DOHH2 (cell line): ENCODE measurements around the gene MAST2.

ENCODE experiments used
- H3F3A ChIP-seq: fragments of 200-600 bp; sonication (generic), shearing (Covaris generic); 2 replicates; pipeline ENCODE4 v1.6.0; 2016; ENCODE audit warnings: antibody characterized with exemption, mild to moderate bottlenecking; ENCODE audit not compliant: control insufficient read depth, insufficient read depth
- H3K27ac ChIP-seq: fragments of 200-600 bp; sonication (generic); 2 replicates; pipeline ENCODE4 v1.5.1; 2014; ENCODE audit warnings: low read depth, mild to moderate bottlenecking, low read length, moderate library complexity
- H3K27me3 ChIP-seq: fragments of 200-600 bp; sonication (generic); 2 replicates; pipeline ENCODE4 v1.6.1; 2014; ENCODE audit warnings: mild to moderate bottlenecking, low read length, mixed read lengths; ENCODE audit not compliant: control insufficient read depth
- H3K36me3 ChIP-seq: fragments of 200-600 bp; sonication (generic); 2 replicates; pipeline ENCODE4 v1.6.1; 2014; ENCODE audit warnings: mild to moderate bottlenecking, low read length, moderate library complexity, mixed read lengths; ENCODE audit not compliant: control insufficient read depth
- H3K4me1 ChIP-seq: fragments of 200-600 bp; sonication (generic); 2 replicates; pipeline ENCODE4 v1.6.1; 2014; ENCODE audit warnings: mild to moderate bottlenecking, low read length, mixed read lengths; ENCODE audit not compliant: control insufficient read depth
- H3K4me2 ChIP-seq: fragments of 200-600 bp; sonication (generic); 2 replicates; pipeline ENCODE4 v1.6.0; 2014; ENCODE audit warnings: mild to moderate bottlenecking, low read length, moderate library complexity
- H3K4me3 ChIP-seq: fragments of 200-600 bp; sonication (generic); 2 replicates; pipeline ENCODE4 v1.5.1; 2014; ENCODE audit warnings: mild to moderate bottlenecking, low read length, mixed read lengths
- H3K79me2 ChIP-seq: fragments of 200-600 bp; sonication (generic); 2 replicates; pipeline ENCODE4 v1.6.1; 2014; ENCODE audit warnings: mild to moderate bottlenecking, low read length, mixed read lengths; ENCODE audit not compliant: control insufficient read depth
- H3K9me2 ChIP-seq: fragments of 200-600 bp; sonication (generic); replicated peaks from 2 replicates; pipeline ENCODE4 v1.6.1; 2014; ENCODE audit warnings: mild to moderate bottlenecking, low read length, mixed read lengths; ENCODE audit not compliant: control insufficient read depth
- H3K9me3 ChIP-seq: fragments of 200-600 bp; sonication (generic); 2 replicates; pipeline ENCODE4 v1.6.1; 2014; ENCODE audit warnings: antibody characterized with exemption, low read length, mixed read lengths; ENCODE audit not compliant: control insufficient read depth, insufficient read depth
- H4K20me1 ChIP-seq: fragments of 200-600 bp; sonication (generic); 2 replicates; pipeline ENCODE4 v1.6.0; 2014; ENCODE audit warnings: low read depth, mild to moderate bottlenecking, antibody characterized with exemption, low read length, moderate library complexity; ENCODE audit not compliant: control insufficient read depth, insufficient read depth
- EZH2phosphoT487 ChIP-seq: fragments of 200-600 bp; sonication (generic); IDR thresholded peaks from 2 replicates; pipeline ENCODE4 v1.6.1; 2017; ENCODE audit warnings: borderline replicate concordance, mild to moderate bottlenecking, antibody characterized with exemption, low read length, moderate library complexity, mixed read lengths
- TF ChIP-seq, protein P1 (sequence below): fragments of 200-600 bp; sonication (generic); IDR thresholded peaks from one replicate; pipeline ENCODE4 v1.5.1; 2014; ENCODE audit warnings: antibody characterized with exemption, mild to moderate bottlenecking, low read depth, low read length; ENCODE audit not compliant: poor library complexity, severe bottlenecking

Gene MAST2

GRCh38 chr1:45765999-45766792, 37.2 kb upstream of the MAST2 start:
- H3K36me3 ChIP-seq, result no peaks in the 10 kb centered on the region
- no peak overlapping the region for H3K4me3 ChIP-seq
- TF ChIP-seq EZH2phosphoT487, result no peak
- TF ChIP-seq, protein P1, sequence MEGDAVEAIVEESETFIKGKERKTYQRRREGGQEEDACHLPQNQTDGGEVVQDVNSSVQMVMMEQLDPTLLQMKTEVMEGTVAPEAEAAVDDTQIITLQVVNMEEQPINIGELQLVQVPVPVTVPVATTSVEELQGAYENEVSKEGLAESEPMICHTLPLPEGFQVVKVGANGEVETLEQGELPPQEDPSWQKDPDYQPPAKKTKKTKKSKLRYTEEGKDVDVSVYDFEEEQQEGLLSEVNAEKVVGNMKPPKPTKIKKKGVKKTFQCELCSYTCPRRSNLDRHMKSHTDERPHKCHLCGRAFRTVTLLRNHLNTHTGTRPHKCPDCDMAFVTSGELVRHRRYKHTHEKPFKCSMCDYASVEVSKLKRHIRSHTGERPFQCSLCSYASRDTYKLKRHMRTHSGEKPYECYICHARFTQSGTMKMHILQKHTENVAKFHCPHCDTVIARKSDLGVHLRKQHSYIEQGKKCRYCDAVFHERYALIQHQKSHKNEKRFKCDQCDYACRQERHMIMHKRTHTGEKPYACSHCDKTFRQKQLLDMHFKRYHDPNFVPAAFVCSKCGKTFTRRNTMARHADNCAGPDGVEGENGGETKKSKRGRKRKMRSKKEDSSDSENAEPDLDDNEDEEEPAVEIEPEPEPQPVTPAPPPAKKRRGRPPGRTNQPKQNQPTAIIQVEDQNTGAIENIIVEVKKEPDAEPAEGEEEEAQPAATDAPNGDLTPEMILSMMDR, result no peak
- H3F3A ChIP-seq, result no peaks in the 10 kb centered on the region
- H3K9me3 ChIP-seq, result peaks cover 5% of the 10 kb centered on the region; the same call in 1 of the 2 replicates
- no peak overlapping the region for H3K4me2 ChIP-seq
- peaks cover 16% of the 10 kb centered on the region for H3K4me1 ChIP-seq
- no peaks in the 10 kb centered on the region for H3K9me2 ChIP-seq
- H4K20me1 ChIP-seq, result no peaks in the 10 kb centered on the region
- H3K27ac ChIP-seq, result no peak overlapping the region
- no peaks in the 10 kb centered on the region for H3K79me2 ChIP-seq
- no peaks in the 10 kb centered on the region for H3K27me3 ChIP-seq

DNA sequence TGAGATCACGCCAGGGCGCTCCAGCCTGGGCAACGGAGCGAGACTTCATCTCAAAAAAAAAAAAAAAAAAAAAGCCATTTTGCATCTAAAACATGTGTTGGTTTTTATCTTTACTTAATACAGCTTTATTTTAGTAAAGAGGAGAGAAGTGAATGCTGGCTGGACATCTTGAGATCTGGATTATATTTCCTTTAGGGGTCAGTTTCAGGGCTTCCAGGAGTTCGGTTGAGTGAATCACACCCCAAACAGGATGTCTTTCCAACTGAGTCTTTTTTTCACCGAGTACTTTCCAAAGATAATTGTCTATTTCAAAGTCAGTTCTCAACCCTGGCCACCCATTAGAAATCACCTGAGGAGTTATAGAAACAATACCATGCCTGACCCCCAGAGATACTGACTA, 36.4 kb upstream of the MAST2 start:
- H3K36me3 ChIP-seq, result no peaks in the 10 kb centered on the region
- H3K9me3 ChIP-seq, result peaks cover 2% of the 10 kb centered on the region; the same call in 1 of the 2 replicates
- TF ChIP-seq, protein P1, result no peak
- no peak for TF ChIP-seq EZH2phosphoT487
- H3K4me3 ChIP-seq, result no peak overlapping the region; the same call in 1 of the 2 replicates
- peak overlapping the region; percentile 47 for H3K4me2 ChIP-seq
- H3F3A ChIP-seq, result no peaks in the 10 kb centered on the region
- no peaks in the 10 kb centered on the region for H3K27me3 ChIP-seq
- H3K27ac ChIP-seq, result peak overlapping the region; percentile 14; the same call in 1 of the 2 replicates
- H3K9me2 ChIP-seq, result no peaks in the 10 kb centered on the region
- H4K20me1 ChIP-seq, result no peaks in the 10 kb centered on the region
- no peaks in the 10 kb centered on the region for H3K79me2 ChIP-seq
- H3K4me1 ChIP-seq, result peaks cover 16% of the 10 kb centered on the region

DNA sequence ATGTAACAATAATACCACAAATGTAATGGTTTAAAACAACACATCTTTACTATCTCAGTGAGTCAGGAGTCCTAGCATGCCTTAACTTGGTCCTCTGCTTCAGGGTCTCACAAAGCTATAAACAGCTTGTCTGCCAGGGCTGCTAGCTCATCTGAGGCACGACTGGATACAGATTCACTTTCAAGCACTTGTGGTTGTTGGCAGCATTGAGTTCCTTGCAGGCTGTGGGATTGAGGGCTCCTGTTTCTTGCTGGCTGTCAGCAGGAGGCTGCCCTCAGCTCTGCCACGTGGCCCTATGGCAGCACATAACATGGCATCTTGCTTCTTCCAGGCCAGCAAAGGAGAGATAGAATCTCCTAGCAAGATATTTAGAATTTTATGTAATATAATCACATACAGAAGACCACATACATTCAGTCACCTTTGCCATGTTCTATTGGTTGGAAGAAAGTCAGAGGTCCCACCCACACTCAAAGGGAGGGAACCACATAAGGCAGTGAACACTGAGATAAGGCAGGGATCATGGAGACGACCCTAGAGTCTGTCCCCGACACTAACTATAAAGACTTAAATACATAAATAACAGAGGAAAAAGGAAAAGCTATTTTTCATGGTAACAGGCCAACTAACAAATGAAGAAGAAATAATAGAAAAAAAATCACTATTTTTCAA, 34.0 kb upstream of the MAST2 start:
- H3K79me2 ChIP-seq, result no peaks in the 10 kb centered on the region
- no peaks in the 10 kb centered on the region for H3F3A ChIP-seq
- H3K4me2 ChIP-seq, result no peak overlapping the region
- no peak overlapping the region for H3K4me3 ChIP-seq
- H3K9me2 ChIP-seq, result no peaks in the 10 kb centered on the region
- no peak overlapping the region for H3K27ac ChIP-seq
- no peaks in the 10 kb centered on the region for H4K20me1 ChIP-seq
- H3K27me3 ChIP-seq, result no peaks in the 10 kb centered on the region
- H3K4me1 ChIP-seq, result peaks cover 16% of the 10 kb centered on the region
- H3K9me3 ChIP-seq, result no peaks in the 10 kb centered on the region
- TF ChIP-seq, protein P1, result no peak
- TF ChIP-seq EZH2phosphoT487, result no peak
- H3K36me3 ChIP-seq, result no peaks in the 10 kb centered on the region
